HG03175 (cell line): ENCODE results near the gene SPDYC.
"Not testable (repeated sequence)": the region's sequence is repeated elsewhere in the genome, so short reads cannot be mapped to it uniquely, and the experiment has no call there.

Experiments
- ATAC-seq: cut with Tn5 transposase; IDR thresholded peaks from one replicate; pipeline ENCODE4 v1.9.1; 2021; ENCODE audit warnings: mild to moderate bottlenecking, moderate library complexity; ENCODE audit not compliant: unreplicated experiment

SPDYC gene

GRCh38 chr11:65134240-65134951 lies 35.6 kb upstream of the SPDYC start, which contains the start of gene SYVN1:
Gene SYVN1 (minus strand): TSS chr11:65134519. CDS start chr11:65133601, 918 bp downstream.
- peak; percentile 57 for ATAC-seq

- ATAC-seq = peak; percentile 70
These were observed 34.9 kb upstream of the SPDYC start for GRCh38 chr11:65134952-65135632.

GRCh38 chr11:65135633-65136145 lies 34.3 kb upstream of the SPDYC start:
- no peak for ATAC-seq

- no peak for ATAC-seq
These were observed 33.4 kb upstream of the SPDYC start for GRCh38 chr11:65136515-65137096.

- no peak for ATAC-seq
These were observed 28.0 kb upstream of the SPDYC start for GRCh38 chr11:65141896-65142494.

- no peak for ATAC-seq
These were observed 22.5 kb upstream of the SPDYC start for GRCh38 chr11:65147352-65148075.

GRCh38 chr11:65148657-65149056 lies 21.4 kb upstream of the SPDYC start:
- ATAC-seq = no peak

GRCh38 chr11:65150131-65150508 lies 19.9 kb upstream of the SPDYC start:
- ATAC-seq = not testable (repeated sequence)

- no peak for ATAC-seq
These were observed 19.3 kb upstream of the SPDYC start for GRCh38 chr11:65150509-65151299.

- no peak for ATAC-seq
These were observed 18.6 kb upstream of the SPDYC start for GRCh38 chr11:65151331-65151899.

GRCh38 chr11:65152122-65152521 lies 17.9 kb upstream of the SPDYC start:
- ATAC-seq = no peak

- no peak for ATAC-seq
These were observed 13.8 kb upstream of the SPDYC start for GRCh38 chr11:65156256-65156655.

- ATAC-seq = no peak
These were observed 13.1 kb upstream of the SPDYC start for GRCh38 chr11:65156926-65157325.

GRCh38 chr11:65157336-65157735 lies 12.7 kb upstream of the SPDYC start:
- no peak for ATAC-seq

- no peak for ATAC-seq
These were observed 11.0 kb upstream of the SPDYC start for GRCh38 chr11:65159012-65159411.

GRCh38 chr11:65160643-65161042 lies 9.4 kb upstream of the SPDYC start:
- no peak for ATAC-seq

GRCh38 chr11:65163684-65164083 lies 6.3 kb upstream of the SPDYC start:
- no peak for ATAC-seq

GRCh38 chr11:65165410-65166317 lies 4.4 kb upstream of the SPDYC start:
- ATAC-seq = no peak

- no peak for ATAC-seq
These were observed 3.1 kb upstream of the SPDYC start for GRCh38 chr11:65166893-65167292.
